GM19372 (cell line): ENCODE data around the gene CARMIL1.
"Not testable (repeated sequence)": the region's sequence is repeated elsewhere in the genome, so short reads cannot be mapped to it uniquely, and the experiment has no call there.

Source experiments
- ATAC-seq: cut with Tn5 transposase; IDR thresholded peaks from one replicate; pipeline ENCODE4 v1.9.1; 2021; ENCODE audit warnings: mild to moderate bottlenecking, low read depth, moderate library complexity; ENCODE audit not compliant: unreplicated experiment

CARMIL1 gene

GRCh38 chr6:25585225-25585624 is 306.1 kb downstream of the CARMIL1 start:
- no peak for ATAC-seq

- not testable (repeated sequence) for ATAC-seq
Observed at GRCh38 chr6:25586119-25586518, 306.9 kb downstream of the CARMIL1 start.

DNA sequence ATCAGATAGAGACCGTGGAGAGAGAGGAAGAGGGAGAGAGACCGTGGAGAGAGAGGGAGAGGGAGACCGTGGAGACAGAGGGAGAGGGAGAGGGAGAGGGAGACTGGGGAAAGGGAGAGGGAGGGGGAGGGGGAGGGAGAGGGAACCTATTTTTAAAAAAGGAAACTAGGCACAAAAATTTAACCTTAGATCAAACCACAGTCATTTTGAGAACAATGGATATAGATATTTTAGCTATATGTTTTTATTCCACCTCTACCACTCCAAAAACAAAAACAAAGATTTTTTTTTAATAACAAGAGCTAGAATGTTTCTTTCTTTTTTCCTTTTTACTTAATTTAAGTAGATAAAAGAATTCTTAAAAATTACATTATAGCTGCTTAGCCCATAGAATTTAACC is 307.8 kb downstream of the CARMIL1 start:
- ATAC-seq, result no peak

- ATAC-seq, result no peak
Observed at GRCh38 chr6:25590986-25591385, 311.8 kb downstream of the CARMIL1 start.

DNA sequence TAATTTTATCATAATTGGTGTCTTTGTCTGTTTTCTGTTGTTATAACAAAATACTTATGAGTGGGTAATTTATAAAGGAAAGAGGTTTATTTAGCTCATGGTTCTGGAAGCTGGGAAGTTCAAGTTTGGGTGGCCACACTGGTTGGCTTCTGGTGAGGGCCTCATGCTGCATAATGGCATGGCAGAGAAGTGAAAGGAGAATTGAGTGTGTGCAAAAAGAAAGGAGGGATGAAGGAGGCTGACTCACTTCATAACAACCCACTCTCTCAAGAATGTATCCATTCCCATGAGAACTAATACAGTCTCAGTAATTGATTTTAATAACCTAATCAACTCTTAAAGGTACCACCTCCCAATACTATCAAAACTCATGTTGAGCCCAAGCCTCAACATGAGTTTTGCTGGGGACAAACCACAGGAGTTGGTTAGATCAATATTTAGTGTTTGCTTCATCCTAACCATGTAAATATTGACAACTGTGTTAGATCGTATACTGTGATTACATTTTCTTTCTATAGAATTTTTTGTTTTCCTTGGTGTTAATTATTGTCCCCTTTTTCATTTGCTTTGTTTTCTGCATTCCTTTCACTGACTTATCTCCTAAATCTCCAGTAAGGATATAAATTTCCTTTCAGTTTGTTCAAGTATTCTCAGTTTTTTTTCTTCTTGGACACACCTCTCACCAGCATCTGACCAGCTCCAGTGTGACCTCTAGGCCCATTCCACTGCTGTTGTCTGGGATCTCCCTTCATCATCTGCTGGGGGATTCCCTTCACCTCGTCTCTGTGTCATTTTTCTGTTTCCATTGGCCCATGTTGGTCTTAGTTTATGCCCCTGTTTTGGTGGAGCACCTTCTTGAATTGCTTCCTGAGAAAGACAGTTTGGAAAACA is 318.0 kb downstream of the CARMIL1 start:
- no peak for ATAC-seq

DNA sequence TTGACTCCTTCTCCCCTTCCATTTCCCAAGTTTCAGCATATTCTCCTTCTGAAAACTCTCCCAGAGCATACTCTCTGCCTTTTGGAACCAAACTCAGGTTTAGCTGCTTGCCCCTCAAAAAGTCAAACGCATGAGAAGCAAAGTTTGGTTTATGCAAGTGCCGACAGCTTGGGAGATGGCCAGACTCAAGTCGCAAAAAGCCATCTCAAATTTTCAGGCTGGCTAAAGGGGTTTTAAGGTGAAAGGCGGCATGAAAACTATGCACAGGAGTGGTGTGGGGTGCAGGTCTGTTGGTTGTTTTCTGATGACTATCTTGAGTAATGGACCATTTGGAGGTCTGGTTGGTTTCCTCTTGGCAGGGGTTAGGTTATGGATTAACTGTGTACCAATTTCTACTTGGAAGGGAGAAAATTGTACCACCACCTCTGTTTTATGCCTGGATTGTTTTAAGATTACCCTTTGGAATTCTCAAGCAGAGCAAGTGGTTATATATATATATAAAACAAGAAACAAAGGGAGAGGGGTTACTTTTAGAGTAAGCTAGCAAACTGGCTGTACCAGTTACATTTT is 320.4 kb downstream of the CARMIL1 start:
- no peak for ATAC-seq

GRCh38 chr6:25601800-25602673 is 322.9 kb downstream of the CARMIL1 start:
- no peak for ATAC-seq

DNA sequence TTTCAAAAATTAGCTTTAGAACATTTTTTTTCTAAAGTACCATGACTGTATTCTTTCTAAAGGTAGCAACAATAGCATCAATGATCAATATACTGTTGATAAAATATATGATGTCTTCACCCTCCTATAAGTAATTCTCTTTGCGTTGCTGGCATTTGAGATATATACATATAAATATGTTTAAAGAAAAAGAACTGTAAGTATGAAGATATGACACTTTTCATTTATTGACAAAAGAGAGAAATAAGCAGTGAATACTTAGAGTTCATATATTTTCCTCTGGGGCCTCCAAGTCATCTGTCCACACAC is 323.5 kb downstream of the CARMIL1 start:
- no peak for ATAC-seq

DNA sequence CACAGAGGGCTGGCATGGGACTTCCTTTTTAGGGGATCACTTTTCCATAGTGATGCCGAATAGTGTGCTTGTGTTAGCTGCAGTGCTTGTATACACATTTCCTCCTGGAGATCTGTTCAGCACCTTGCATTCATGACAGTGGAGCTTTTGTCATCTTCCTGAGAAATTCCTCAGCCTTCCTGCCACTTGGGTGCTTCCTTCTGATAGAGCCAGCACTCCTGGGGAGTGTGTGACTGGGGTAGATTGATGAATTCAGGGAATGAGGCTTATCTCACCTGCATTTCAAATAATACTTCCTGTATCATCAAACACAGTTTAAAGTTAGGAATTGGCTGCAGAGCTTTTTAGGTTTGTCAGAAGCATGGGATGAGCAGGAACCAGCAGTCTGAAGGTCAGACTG is 324.1 kb downstream of the CARMIL1 start:
- ATAC-seq, result no peak

DNA sequence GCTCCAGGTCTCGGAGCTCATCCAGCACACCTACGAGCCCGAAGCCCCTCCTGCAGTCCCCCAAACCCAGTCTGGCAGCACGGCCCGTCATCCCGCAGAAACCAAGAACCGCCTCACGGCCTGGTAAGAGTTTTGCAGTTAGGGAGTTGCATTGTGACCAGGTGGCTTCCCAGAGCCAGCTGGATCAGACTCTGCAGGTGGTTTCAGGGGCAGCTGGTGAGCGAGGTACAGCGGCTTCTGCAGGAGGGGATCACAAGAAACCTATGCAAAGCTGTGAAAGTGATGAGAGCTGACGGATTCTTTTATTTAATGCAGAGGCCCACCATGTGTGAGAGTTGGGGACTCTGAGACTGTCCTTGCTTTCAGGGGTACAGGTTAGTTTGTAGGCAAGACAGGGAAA is 327.0 kb downstream of the CARMIL1 start:
- no peak for ATAC-seq

DNA sequence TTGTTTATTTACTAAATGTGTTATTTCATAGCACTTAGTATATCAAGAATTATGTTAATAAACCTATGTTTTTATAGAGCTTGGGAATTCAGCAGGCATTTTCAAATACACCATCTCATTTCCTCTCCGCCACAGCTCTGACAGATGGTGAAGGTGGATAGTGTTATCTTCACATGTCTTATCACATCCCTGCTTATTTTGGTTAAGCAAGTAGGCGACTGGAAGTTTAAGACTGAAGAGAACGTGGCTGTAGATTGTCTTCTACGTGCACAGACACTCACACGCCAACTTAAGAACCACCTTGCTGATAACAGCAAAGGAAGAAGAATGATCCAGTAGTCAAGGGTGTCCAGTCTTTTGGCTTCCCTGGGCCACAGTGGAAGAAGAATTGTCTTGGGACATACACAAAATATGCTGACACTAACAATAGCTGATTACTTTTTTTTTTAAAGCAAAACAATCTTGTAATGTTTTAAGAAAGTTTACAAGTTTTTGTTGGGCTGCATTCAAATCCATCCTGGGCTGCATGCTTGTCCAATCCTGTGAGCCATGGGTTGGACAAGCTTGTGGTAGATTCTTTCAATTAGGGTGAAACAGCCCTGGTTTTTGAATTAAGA is 329.5 kb downstream of the CARMIL1 start:
- no peak for ATAC-seq

- no peak for ATAC-seq
Observed at GRCh38 chr6:25612666-25613065, 333.5 kb downstream of the CARMIL1 start.

- ATAC-seq, result no peak
Observed at GRCh38 chr6:25613415-25613814, 334.2 kb downstream of the CARMIL1 start.

- no peak for ATAC-seq
Observed at GRCh38 chr6:25614052-25614451, 334.9 kb downstream of the CARMIL1 start.

GRCh38 chr6:25615471-25615870 is 336.3 kb downstream of the CARMIL1 start:
- ATAC-seq, result no peak

DNA sequence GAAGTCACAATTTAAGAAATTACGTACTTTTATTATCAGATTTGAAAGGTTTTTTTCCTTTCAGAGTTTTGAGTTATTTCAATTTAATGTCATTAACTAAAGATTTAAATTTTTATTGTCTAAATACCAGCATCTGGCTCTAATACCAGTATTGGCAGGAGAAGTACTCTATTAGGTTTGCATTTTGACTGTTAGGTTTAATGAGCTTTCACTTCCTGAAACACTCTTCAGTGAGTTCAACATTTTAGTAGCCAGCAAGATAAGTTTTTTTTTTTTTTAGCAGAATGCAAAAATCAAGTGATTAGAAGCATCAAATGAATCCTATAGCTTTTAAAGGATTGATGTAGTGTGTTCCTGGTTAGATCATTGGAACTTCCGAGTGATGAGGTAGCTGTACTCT is 338.8 kb downstream of the CARMIL1 start:
- no peak for ATAC-seq

- no peak for ATAC-seq
Observed at GRCh38 chr6:25619217-25619616, 340.0 kb downstream of the CARMIL1 start.

DNA sequence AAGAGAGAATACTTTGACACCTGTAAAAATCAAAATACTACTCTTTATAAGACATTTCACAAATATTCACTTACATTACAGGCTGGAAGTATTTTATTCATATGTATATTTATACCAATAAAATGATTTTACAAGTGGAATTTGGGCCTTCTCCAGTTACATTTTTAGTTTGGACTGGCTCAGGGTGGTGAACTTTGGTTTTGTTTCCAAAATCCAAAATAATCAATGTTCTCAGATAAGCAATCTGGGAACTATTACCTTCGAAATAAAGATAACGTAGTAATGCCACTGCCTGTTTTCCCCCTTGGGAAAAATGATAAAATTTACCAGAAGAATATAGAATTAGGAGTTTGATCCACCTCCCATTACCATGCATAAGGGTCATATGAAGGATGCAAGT is 341.2 kb downstream of the CARMIL1 start:
- no peak for ATAC-seq

GRCh38 chr6:25623065-25623464 is 343.9 kb downstream of the CARMIL1 start:
- no peak for ATAC-seq

GRCh38 chr6:25623879-25624278 is 344.7 kb downstream of the CARMIL1 start:
- no peak for ATAC-seq

DNA sequence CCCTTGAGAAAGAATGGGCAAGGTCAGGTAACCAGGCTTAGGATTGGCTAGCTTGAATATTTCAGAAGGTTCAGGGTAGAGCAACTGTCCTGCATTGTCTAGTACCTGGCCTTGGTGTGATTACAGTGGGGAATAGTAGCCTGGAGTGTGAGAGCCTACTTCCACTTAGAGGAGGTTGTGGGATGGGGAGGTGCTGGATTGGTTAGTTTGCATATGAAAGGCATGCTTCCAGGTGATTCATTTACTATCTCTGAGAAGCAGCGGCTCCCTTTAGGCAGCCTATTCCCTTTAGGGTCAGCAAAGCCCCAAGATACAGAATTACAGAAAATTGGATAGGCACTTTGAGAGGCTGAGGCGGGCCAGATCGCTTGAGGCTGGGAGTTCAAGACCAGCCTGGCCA is 347.8 kb downstream of the CARMIL1 start:
- no peak for ATAC-seq
